Calu3 (cell line): Measurements from ENCODE around the gene MSX2. TPM values are rescaled to one million over a fixed set of nuclear protein-coding genes. Genes with fewer than 3 reads are reported as not detected.

Experiments
- BruUV-seq: library from RNA; stranded (reverse); fragments of 400-500 nt; replicated peaks from 2 replicates; lab custom pipeline; 2021; lab: Mats Ljungman, UMichigan
- CTCF ChIA-PET: fragments of 300-600 bp; sonication (Branson Sonifier 250); formaldehyde crosslinking; loops from one replicate; lab custom pipeline; 2022; ENCODE audit warnings: antibody characterized with exemption; lab: Charles Lee
- DNase-seq: peaks from one replicate; pipeline ENCODE4 v3.0.0; 2022
- H3K27ac Mint-ChIP-seq: one replicate; pipeline ENCODE4 v1.8.0; 2022; ENCODE audit warnings: mixed read lengths; ENCODE audit not compliant: unreplicated experiment
- H3K27me3 Mint-ChIP-seq: one replicate; pipeline ENCODE4 v1.8.0; 2022; ENCODE audit warnings: mixed read lengths; ENCODE audit not compliant: unreplicated experiment
- H3K36me3 Mint-ChIP-seq: one replicate; pipeline ENCODE4 v1.8.0; 2022; ENCODE audit warnings: mild to moderate bottlenecking, moderate library complexity, mixed read lengths; ENCODE audit not compliant: insufficient read depth, unreplicated experiment
- H3K4me1 Mint-ChIP-seq: one replicate; pipeline ENCODE4 v1.8.0; 2022; ENCODE audit warnings: mild to moderate bottlenecking, low read depth, mixed read lengths; ENCODE audit not compliant: unreplicated experiment
- H3K4me3 Mint-ChIP-seq: one replicate; pipeline ENCODE4 v1.8.0; 2022; ENCODE audit warnings: mild to moderate bottlenecking, low read depth, moderate library complexity, mixed read lengths; ENCODE audit not compliant: unreplicated experiment
- H3K9me3 Mint-ChIP-seq: one replicate; pipeline ENCODE4 v1.8.0; 2022; ENCODE audit warnings: low read depth, mixed read lengths; ENCODE audit not compliant: unreplicated experiment
- intact Hi-C: fragments of 100-400 bp; cut with micrococcal nuclease; formaldehyde crosslinking; loops from one replicate; pipeline ENCODE4 v1.10.0; 2022; ENCODE audit not compliant: unreplicated experiment
- total RNA-seq: library from RNA; stranded (reverse); gene quantifications from 2 replicates; pipeline ENCODE4 v1.2.3, GENCODE V29; 2022
- TF ChIP-seq, protein P1 (sequence below): fragments of 200-600 bp; IDR thresholded peaks from one replicate; pipeline ENCODE4 v1.8.0; 2022; ENCODE audit warnings: antibody characterized with exemption; ENCODE audit not compliant: unreplicated experiment

The MSX2 gene
- total RNA-seq, 1 experiment from 2014 or later: 8.4 TPM

DNA sequence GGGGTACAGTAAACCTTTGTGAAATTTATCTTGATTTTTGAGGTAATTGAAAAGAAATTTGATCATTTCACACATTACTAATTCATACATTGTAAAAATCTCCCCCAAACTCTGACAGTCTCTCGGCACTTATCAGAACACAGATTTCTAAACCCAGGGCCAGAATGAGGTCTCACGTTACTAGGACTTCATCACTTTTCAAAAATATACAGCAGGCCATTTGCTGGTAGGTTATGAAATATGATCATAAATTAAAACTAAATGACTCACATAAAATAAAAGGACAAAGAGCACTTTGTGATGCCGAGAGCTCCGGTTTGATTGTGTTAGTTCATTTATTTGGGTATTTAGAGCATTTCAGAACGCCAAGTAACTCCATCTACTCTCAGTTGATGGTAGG is 17.0 kb downstream of the MSX2 start:
- CTCF ChIA-PET: interaction anchor here (0.6 to 1.3 kb wide), 6 partner anchors 17 to 446 kb away, joined by 3 to 5 read pairs (median 4); partner anchors contain the start of gene MSX2
- peak overlapping the region; percentile 27 for H3K27ac Mint-ChIP-seq
- peaks cover 3% of the 10 kb centered on the region for H3K9me3 Mint-ChIP-seq
- H3K27me3 Mint-ChIP-seq: peaks cover 30% of the 10 kb centered on the region
- intact Hi-C loops: loop anchor here (5.0 kb wide), 1 partner anchor 51 kb away; no protein-coding TSS in a partner anchor
- peaks cover 12% of the 10 kb centered on the region for H3K4me1 Mint-ChIP-seq
- DNase-seq: no peak
- peaks cover 5% of the 10 kb centered on the region for H3K36me3 Mint-ChIP-seq
- BruUV-seq: no TSS peak
- H3K4me3 Mint-ChIP-seq: no peak overlapping the region
- TF ChIP-seq, protein P1, sequence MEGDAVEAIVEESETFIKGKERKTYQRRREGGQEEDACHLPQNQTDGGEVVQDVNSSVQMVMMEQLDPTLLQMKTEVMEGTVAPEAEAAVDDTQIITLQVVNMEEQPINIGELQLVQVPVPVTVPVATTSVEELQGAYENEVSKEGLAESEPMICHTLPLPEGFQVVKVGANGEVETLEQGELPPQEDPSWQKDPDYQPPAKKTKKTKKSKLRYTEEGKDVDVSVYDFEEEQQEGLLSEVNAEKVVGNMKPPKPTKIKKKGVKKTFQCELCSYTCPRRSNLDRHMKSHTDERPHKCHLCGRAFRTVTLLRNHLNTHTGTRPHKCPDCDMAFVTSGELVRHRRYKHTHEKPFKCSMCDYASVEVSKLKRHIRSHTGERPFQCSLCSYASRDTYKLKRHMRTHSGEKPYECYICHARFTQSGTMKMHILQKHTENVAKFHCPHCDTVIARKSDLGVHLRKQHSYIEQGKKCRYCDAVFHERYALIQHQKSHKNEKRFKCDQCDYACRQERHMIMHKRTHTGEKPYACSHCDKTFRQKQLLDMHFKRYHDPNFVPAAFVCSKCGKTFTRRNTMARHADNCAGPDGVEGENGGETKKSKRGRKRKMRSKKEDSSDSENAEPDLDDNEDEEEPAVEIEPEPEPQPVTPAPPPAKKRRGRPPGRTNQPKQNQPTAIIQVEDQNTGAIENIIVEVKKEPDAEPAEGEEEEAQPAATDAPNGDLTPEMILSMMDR: no peak

DNA sequence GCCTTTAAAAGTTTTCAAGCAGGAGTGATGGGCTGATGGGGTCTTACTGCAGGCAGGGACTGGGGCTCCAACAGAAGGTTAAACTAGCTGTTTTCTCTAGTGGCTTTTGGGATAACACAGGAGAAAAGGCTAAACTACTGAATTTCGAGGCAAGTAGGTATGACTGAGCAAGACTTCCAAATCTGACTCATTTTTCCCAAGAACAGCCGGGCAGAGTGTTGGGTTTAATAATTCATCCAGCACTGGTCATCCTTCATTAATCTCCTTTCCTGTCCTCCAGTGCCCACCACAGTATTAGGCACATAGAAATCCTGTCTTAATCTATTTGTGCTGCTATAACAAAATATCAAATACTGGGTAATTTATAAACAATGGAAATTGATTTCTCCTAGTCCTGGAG is 20.5 kb downstream of the MSX2 start:
- Mint-ChIP-seq H3K4me1 (peaks cover 12% of the 10 kb centered on the region), H3K27me3 (peaks cover 65% of the 10 kb centered on the region), H3K9me3 (peaks cover 3% of the 10 kb centered on the region), H3K27ac (no peak overlapping the region), H3K4me3 (no peak overlapping the region), H3K36me3 (peaks cover 5% of the 10 kb centered on the region)
- intact Hi-C loops: loop anchor here (5.0 kb wide), 1 partner anchor 47 kb away; no protein-coding TSS in a partner anchor
- CTCF ChIA-PET: no interaction called here
- TF ChIP-seq, protein P1: no peak
- no peak for DNase-seq
- BruUV-seq: no TSS peak

DNA sequence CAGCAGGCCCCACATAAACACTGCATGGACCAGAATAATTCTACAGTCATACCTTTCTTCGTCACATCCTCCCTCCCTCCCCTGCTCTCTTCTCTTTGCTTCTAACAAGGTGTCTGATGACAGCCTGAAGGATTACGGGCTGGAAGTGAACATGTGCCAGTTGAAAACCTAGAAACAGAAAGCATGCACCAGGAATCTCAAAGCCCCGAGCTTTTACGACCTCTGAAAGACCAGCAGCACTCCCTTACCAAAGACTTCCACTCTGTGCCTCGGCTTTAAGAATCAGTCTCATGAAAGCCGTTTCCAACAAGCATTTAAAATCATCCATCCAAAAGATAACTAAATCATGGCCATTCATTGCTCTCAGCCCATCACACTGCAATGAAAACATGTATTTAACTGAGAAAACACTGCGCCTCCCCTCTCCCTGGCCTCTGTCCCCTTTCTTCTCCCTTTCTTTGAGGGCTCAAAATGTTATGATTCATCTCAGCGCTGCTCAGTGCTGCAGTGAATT is 21.3 kb downstream of the MSX2 start:
- intact Hi-C loops: no loop called here
- Mint-ChIP-seq H3K36me3 (peaks cover 5% of the 10 kb centered on the region), H3K4me3 (no peak overlapping the region), H3K4me1 (peaks cover 12% of the 10 kb centered on the region), H3K9me3 (peaks cover 3% of the 10 kb centered on the region), H3K27me3 (peaks cover 73% of the 10 kb centered on the region), H3K27ac (no peak overlapping the region)
- DNase-seq: no peak
- no TSS peak for BruUV-seq
- CTCF ChIA-PET: no interaction called here
- TF ChIP-seq, protein P1: no peak

DNA sequence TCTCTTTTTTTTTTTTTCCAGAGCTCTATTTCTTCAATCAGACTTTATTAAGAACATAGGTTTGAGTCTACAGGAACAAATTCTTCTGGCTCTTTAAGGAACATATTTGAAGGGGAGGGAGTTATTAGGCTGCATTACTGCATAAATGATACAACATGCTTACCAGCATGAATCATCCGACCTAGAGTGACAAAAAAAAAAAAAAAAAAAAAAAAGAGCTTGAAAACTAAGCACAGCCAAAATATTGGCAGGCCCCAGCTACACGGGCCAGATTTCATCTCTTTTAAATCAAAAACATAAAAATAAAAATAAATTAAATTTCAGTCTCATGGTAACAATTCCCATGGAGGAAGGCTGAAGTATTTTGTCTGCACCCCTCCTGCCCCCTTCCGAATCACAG is 26.3 kb downstream of the MSX2 start:
- Mint-ChIP-seq H3K4me1 (no peaks in the 10 kb centered on the region), H3K27me3 (peaks cover 89% of the 10 kb centered on the region), H3K27ac (no peak overlapping the region), H3K36me3 (peaks cover 8% of the 10 kb centered on the region), H3K4me3 (peak overlapping the region; percentile 70), H3K9me3 (no peaks in the 10 kb centered on the region)
- TF ChIP-seq, protein P1: no peak
- intact Hi-C loops: no loop called here
- CTCF ChIA-PET: interaction anchor here (0.6 to 1.1 kb wide), 9 partner anchors 11 to 825 kb away, joined by 3 to 8 read pairs (median 3); no protein-coding TSS in a partner anchor
- BruUV-seq: no TSS peak
- DNase-seq: no peak
